ENCODE measurements around the gene MTARC2. TPM values are rescaled to one million over a fixed set of nuclear protein-coding genes. Genes with fewer than 3 reads are reported as not detected.
A peak's percentile ranks its signal among the peaks of the same experiment; 100 is the strongest.

MTARC2 gene
- total RNA-seq, 2 donors from 2014 or later = 12.3 to 14.5 TPM

DNA sequence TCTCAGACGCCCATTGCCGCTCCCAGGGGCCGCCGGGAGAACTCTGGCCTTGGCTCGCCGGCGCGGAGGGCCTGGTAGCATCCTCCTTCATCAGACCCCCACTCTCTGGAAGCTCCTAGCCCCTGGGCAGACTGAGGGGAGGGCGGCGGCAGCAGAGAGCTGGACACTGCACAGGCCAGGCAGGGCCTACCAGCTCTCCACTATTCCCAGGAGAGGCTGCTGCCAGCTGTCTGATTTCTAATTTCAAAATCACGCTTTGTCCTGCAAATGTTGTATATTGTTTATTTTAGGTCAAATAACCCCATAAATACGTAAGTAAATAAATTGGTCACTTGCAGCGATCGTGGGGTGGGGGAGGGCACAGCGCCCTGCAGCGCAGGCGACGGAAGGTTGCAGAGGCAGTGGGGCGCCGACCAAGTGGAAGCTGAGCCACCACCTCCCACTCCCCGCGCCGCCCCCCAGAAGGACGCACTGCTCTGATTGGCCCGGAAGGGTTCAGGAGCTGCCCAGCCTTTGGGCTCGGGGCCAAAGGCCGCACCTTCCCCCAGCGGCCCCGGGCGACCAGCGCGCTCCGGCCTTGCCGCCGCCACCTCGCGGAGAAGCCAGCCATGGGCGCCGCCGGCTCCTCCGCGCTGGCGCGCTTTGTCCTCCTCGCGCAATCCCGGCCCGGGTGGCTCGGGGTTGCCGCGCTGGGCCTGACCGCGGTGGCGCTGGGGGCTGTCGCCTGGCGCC is 38.4 kb downstream of the MTARC2 start, which contains the start of gene MTARC1:
Gene MTARC1 (plus strand): TSS at position 577 of the 732 bp plus-strand sequence. CDS start 32 bp downstream, at position 609.
- Mint-ChIP-seq H3K27me3 (ENCODE audit: insufficient read depth) (no peaks in the 10 kb centered on the region), H3K4me3 (peak within 1 kb of the TSS; percentile 80), H3K36me3 (ENCODE audit: low read depth) (peaks cover 17% of the 10 kb centered on the region), H3K9me3 (no peaks in the 10 kb centered on the region), H3K27ac (peak within 1 kb of the TSS; percentile 96), H3K4me1 (peaks cover 31% of the 10 kb centered on the region)
- Histone ChIP-seq H3K27me3 (ENCODE audit: control insufficient read depth, insufficient read depth, low read length, poor library complexity, severe bottlenecking) (no peaks in the 10 kb centered on the region), H3K4me3 (ENCODE audit: low read length) (peak within 1 kb of the TSS; percentile 73), H3K9ac (ENCODE audit: extremely low read depth, low read length, poor library complexity, severe bottlenecking) (peak within 1 kb of the TSS; percentile 65), H3K27ac (ENCODE audit: low read depth, low read length) (peak within 1 kb of the TSS; percentile 35), H3K9me3 (ENCODE audit: control insufficient read depth, low read length) (peaks cover 3% of the 10 kb centered on the region), H3K36me3 (ENCODE audit: control insufficient read depth, insufficient read depth, low read length) (peaks cover 4% of the 10 kb centered on the region), H3K4me1 (ENCODE audit: control insufficient read depth, insufficient read depth, low read length) (peaks cover 15% of the 10 kb centered on the region)
- DNase-seq = peak; percentile 94
- TF ChIP-seq CTCF (conservative IDR thresholded peaks at IDR 0.05) = peak; percentile 41
- 5 to 7% methylated on average over 3 to 56 of the region's 56 CpGs for WGBS, 2 experiments (ENCODE audit: insufficient coverage in 1 of 2, insufficient read length in 1 of 2)

DNA sequence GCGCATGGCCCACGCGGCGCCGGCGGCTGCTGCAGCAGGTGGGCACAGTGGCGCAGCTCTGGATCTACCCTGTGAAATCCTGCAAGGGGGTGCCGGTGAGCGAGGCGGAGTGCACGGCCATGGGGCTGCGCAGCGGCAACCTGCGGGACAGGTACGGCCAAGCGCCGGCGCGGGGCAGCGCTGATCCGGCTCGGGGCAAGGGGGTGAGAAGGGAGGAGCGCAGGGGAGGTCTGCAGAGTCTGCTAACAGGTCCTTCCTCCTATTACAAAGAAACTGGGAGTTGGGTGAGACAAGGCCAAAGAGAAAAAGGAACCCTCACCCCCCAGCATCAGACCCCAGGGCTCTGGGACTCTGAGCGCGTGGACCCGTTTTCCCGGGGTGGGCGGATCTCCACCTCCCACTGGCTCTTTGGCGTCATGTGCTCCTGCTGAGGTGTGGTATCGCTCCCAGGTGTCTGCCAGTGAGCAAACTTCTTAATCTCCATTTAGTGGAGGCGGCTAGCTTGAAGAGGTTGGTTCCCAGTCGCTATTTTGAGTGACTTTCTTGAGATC is 39.0 kb downstream of the MTARC2 start:
- 3 to 10% methylated on average over 10 to 31 of the region's 32 CpGs for WGBS, 2 experiments (ENCODE audit: insufficient coverage in 1 of 2, insufficient read length in 1 of 2)
- Histone ChIP-seq H3K4me1 (ENCODE audit: control insufficient read depth, insufficient read depth, low read length) (peaks cover 15% of the 10 kb centered on the region), H3K36me3 (ENCODE audit: control insufficient read depth, insufficient read depth, low read length) (peaks cover 7% of the 10 kb centered on the region), H3K9me3 (ENCODE audit: control insufficient read depth, low read length) (peaks cover 3% of the 10 kb centered on the region), H3K9ac (ENCODE audit: extremely low read depth, low read length, poor library complexity, severe bottlenecking) (peak overlapping the region; percentile 65), H3K27ac (ENCODE audit: low read depth, low read length) (peak overlapping the region; percentile 35), H3K27me3 (ENCODE audit: control insufficient read depth, insufficient read depth, low read length, poor library complexity, severe bottlenecking) (no peaks in the 10 kb centered on the region), H3K4me3 (ENCODE audit: low read length) (peak overlapping the region; percentile 73)
- no peak for TF ChIP-seq CTCF (conservative IDR thresholded peaks at IDR 0.05)
- Mint-ChIP-seq H3K4me1 (peaks cover 31% of the 10 kb centered on the region), H3K27me3 (ENCODE audit: insufficient read depth) (no peaks in the 10 kb centered on the region), H3K27ac (peak overlapping the region; percentile 96), H3K4me3 (peak overlapping the region; percentile 80), H3K9me3 (no peaks in the 10 kb centered on the region), H3K36me3 (ENCODE audit: low read depth) (peaks cover 23% of the 10 kb centered on the region)
- DNase-seq = peak; percentile 90

DNA sequence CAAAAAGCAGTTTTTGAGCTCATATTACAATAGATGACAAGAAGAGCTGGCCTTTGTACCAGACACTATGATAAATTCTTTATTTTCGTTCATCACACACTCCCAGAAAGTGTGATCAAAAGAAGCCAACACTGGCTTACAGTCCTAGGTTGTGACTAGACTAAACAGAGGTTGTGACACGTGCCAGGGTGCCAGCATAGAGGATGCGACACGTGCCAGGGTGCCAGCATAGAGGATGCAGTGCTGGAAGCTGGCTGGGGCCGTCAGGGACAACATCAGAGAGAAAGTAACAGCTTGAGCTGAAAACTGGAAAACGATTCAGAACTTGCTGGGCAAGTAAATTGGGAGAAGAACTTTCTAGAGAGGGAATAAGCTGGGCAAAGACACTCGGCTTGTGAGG is 40.8 kb downstream of the MTARC2 start:
- no peak overlapping the region for H3K9ac ChIP-seq (ENCODE audit: extremely low read depth, low read length, poor library complexity, severe bottlenecking)
- H3K4me1 ChIP-seq (ENCODE audit: control insufficient read depth, insufficient read depth, low read length) = peaks cover 15% of the 10 kb centered on the region
- no peak overlapping the region for H3K4me3 ChIP-seq (ENCODE audit: low read length)
- peaks cover 14% of the 10 kb centered on the region for H3K36me3 ChIP-seq (ENCODE audit: control insufficient read depth, insufficient read depth, low read length)
- Mint-ChIP-seq H3K9me3 (no peaks in the 10 kb centered on the region), H3K4me1 (peaks cover 31% of the 10 kb centered on the region), H3K27ac (no peak overlapping the region), H3K4me3 (no peak overlapping the region), H3K36me3 (ENCODE audit: low read depth) (peaks cover 27% of the 10 kb centered on the region), H3K27me3 (ENCODE audit: insufficient read depth) (no peaks in the 10 kb centered on the region)
- 90 to 93% methylated on average over 6 to 7 of the region's 7 CpGs for WGBS, 2 experiments (ENCODE audit: insufficient coverage in 1 of 2, insufficient read length in 1 of 2)
- no peak for TF ChIP-seq CTCF (conservative IDR thresholded peaks at IDR 0.05)
- H3K9me3 ChIP-seq (ENCODE audit: control insufficient read depth, low read length) = peaks cover 3% of the 10 kb centered on the region
- H3K27ac ChIP-seq (ENCODE audit: low read depth, low read length) = no peak overlapping the region
- H3K27me3 ChIP-seq (ENCODE audit: control insufficient read depth, insufficient read depth, low read length, poor library complexity, severe bottlenecking) = no peaks in the 10 kb centered on the region
- no peak for DNase-seq
